GM21515 (cell line): ENCODE data around the gene LAMP1.
A peak's percentile ranks its signal among the peaks of the same experiment; 100 is the strongest.
"Not testable (repeated sequence)": the region's sequence is repeated elsewhere in the genome, so short reads cannot be mapped to it uniquely, and the experiment has no call there.

ENCODE experiments used
- ATAC-seq: cut with Tn5 transposase; IDR thresholded peaks from one replicate; pipeline ENCODE4 v1.9.1; 2021; ENCODE audit not compliant: unreplicated experiment

Gene LAMP1

GRCh38 chr13:113295776-113296175 lies 1.3 kb upstream of the LAMP1 start:
- ATAC-seq: no peak

GRCh38 chr13:113297370-113298042 lies 467 bp downstream of the LAMP1 start:
- peak; percentile 40 for ATAC-seq

GRCh38 chr13:113298043-113298945 lies 1.3 kb downstream of the LAMP1 start:
- ATAC-seq: no peak

- no peak for ATAC-seq
Observed at GRCh38 chr13:113299951-113300350, 2.9 kb downstream of the LAMP1 start.

GRCh38 chr13:113302986-113303385 lies 5.9 kb downstream of the LAMP1 start:
- ATAC-seq: no peak

- ATAC-seq: no peak
Observed at GRCh38 chr13:113304121-113304520, 7.1 kb downstream of the LAMP1 start.

- no peak for ATAC-seq
Observed at GRCh38 chr13:113305208-113305607, 8.2 kb downstream of the LAMP1 start.

GRCh38 chr13:113307491-113307890 lies 10.5 kb downstream of the LAMP1 start:
- ATAC-seq: no peak

- no peak for ATAC-seq
Observed at GRCh38 chr13:113309473-113309872, 12.4 kb downstream of the LAMP1 start.

- ATAC-seq: not testable (repeated sequence)
Observed at GRCh38 chr13:113314112-113314511, 17.1 kb downstream of the LAMP1 start.

- not testable (repeated sequence) for ATAC-seq
Observed at GRCh38 chr13:113314895-113315470, 17.9 kb downstream of the LAMP1 start.

- no peak for ATAC-seq
Observed at GRCh38 chr13:113315992-113316391, 19.0 kb downstream of the LAMP1 start.

GRCh38 chr13:113317031-113317430 lies 20.0 kb downstream of the LAMP1 start:
- no peak for ATAC-seq

GRCh38 chr13:113318956-113319355 lies 21.9 kb downstream of the LAMP1 start:
- ATAC-seq: no peak

GRCh38 chr13:113319371-113319770 lies 22.3 kb downstream of the LAMP1 start:
- ATAC-seq: no peak

- no peak for ATAC-seq
Observed at GRCh38 chr13:113320226-113320875, 23.3 kb downstream of the LAMP1 start.

- ATAC-seq: no peak
Observed at GRCh38 chr13:113321546-113321945, 24.5 kb downstream of the LAMP1 start.

GRCh38 chr13:113322043-113322461 lies 25.0 kb downstream of the LAMP1 start:
- no peak for ATAC-seq

GRCh38 chr13:113322890-113323651 lies 26.0 kb downstream of the LAMP1 start:
- no peak for ATAC-seq

- no peak for ATAC-seq
Observed at GRCh38 chr13:113323869-113324268, 26.8 kb downstream of the LAMP1 start.

- ATAC-seq: no peak
Observed at GRCh38 chr13:113324398-113324797, 27.4 kb downstream of the LAMP1 start.
